ES-I3 (cell line): ENCODE results near the gene CNIH3.
"Not testable (repeated sequence)": the region's sequence is repeated elsewhere in the genome, so short reads cannot be mapped to it uniquely, and the experiment has no call there.

Source experiments
- H3K36me3 ChIP-seq: 2 replicates; pipeline ENCODE4 v1.6.1; 2013; ENCODE audit warnings: mild to moderate bottlenecking, low read length, control low read depth, moderate library complexity; ENCODE audit not compliant: insufficient read depth
- H3K4me1 ChIP-seq: 2 replicates; pipeline ENCODE4 v1.6.1; 2013; ENCODE audit warnings: mild to moderate bottlenecking, control low read depth, low read length; ENCODE audit not compliant: insufficient read depth
- H3K9ac ChIP-seq: 2 replicates; pipeline ENCODE4 v1.6.1; 2013; ENCODE audit warnings: low read depth, mild to moderate bottlenecking, low read length, moderate library complexity
- H3K9me3 ChIP-seq: 2 replicates; pipeline ENCODE4 v1.6.1; 2013; ENCODE audit warnings: mild to moderate bottlenecking, low read length, moderate library complexity; ENCODE audit not compliant: control insufficient read depth, insufficient read depth

CNIH3 gene

DNA sequence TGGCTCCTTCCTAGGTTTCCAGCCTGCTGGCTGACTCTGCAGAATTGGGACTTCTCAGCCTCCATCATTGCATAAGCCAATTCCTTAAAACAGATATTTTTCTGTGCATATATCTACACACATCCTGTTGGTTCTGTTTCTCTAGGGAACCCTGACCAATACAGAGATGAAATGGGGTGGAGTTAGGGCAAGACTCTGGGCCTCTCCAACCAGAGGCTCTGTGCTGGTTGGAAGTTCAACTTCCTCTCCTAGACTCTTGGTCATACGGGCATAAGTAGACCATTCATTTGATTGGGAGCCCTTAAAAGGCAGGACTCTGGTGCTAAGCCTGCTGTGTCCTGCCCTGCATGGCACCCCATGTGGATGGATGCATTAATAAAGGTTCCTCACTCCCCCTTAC, 55.0 kb downstream of the CNIH3 start:
- H3K9ac ChIP-seq: no peak overlapping the region
- H3K36me3 ChIP-seq: no peaks in the 10 kb centered on the region; the same call in 1 of the 2 replicates
- no peaks in the 10 kb centered on the region for H3K4me1 ChIP-seq
- no peaks in the 10 kb centered on the region for H3K9me3 ChIP-seq

DNA sequence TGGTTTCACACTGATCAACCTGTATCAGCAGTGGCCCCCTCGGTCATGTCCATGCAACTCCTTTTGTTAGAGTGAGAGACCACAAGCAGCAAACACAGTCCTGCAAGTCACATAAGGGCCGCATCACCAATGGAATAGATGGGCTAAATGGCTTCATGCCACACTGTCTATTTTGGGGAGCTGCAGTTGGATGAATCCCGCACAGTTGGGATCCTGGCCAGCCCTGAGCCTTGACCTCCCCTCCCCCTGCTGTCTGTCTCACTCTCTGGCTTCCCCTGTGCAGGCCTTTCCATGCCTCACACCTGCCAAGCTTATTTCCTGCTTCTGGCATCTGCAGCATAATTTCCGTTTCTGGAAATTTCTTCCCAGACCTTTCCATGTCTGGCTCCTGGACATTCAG, 57.0 kb downstream of the CNIH3 start:
- Histone ChIP-seq H3K4me1 (no peaks in the 10 kb centered on the region), H3K36me3 (no peaks in the 10 kb centered on the region; the same call in 1 of the 2 replicates), H3K9me3 (no peaks in the 10 kb centered on the region), H3K9ac (no peak overlapping the region)

DNA sequence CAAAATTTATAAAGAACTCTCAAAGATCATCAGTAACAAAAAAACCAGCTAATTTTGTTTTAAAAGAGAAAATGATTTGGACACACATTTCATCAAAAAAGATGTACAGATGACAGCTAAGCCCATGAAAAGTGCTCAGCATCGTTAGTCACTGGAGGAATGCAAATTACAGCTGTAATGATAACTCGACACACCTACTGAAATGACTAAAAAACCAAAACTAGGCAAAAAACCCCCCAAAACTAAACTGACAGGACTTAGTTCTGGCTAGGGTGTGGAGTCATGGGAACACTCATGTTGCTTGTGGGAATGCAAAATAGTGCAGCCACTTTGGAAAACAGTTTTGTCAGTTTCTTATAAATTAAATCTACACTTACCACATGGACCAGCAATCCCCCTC, 59.5 kb downstream of the CNIH3 start:
- no peaks in the 10 kb centered on the region for H3K4me1 ChIP-seq
- H3K9me3 ChIP-seq: no peaks in the 10 kb centered on the region
- no peaks in the 10 kb centered on the region; the same call in 1 of the 2 replicates for H3K36me3 ChIP-seq
- no peak overlapping the region for H3K9ac ChIP-seq

- H3K36me3 ChIP-seq: no peaks in the 10 kb centered on the region; the same call in 1 of the 2 replicates
- no peaks in the 10 kb centered on the region for H3K9me3 ChIP-seq
- H3K4me1 ChIP-seq: no peaks in the 10 kb centered on the region
- no peak overlapping the region for H3K9ac ChIP-seq
Observed at GRCh38 chr1:224676551-224676950, 60.4 kb downstream of the CNIH3 start.

GRCh38 chr1:224678168-224678567, 62.1 kb downstream of the CNIH3 start:
- no peaks in the 10 kb centered on the region for H3K9me3 ChIP-seq

GRCh38 chr1:224679606-224680005, 63.5 kb downstream of the CNIH3 start:
- Histone ChIP-seq H3K4me1 (no peaks in the 10 kb centered on the region), H3K9me3 (no peaks in the 10 kb centered on the region), H3K36me3 (no peaks in the 10 kb centered on the region; the same call in 1 of the 2 replicates), H3K9ac (no peak overlapping the region)

More at GRCh38 chr1:224678168-224678567, 62.1 kb downstream of the CNIH3 start:
- Histone ChIP-seq H3K9ac (no peak overlapping the region), H3K4me1 (no peaks in the 10 kb centered on the region), H3K36me3 (no peaks in the 10 kb centered on the region; the same call in none of the 2 replicates)

DNA sequence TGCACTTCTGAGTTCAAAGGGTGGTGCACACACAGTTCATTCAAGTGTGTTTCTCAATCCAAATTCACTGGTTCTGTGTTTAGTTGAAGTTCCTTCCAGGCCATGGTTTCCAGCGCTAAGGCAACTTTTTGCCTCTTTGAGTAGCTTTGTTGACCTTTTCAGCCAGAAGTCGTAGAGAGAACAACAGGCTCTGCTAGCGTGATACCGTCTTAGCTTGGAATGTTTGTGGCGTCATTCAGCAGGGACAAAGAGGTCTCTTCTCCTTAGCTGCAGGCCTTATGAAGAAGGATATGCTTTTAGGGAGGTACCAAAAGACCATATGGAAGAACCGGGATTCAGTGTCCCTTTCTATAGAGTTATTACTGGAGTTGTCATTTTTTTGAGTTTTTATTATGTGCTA, 65.7 kb downstream of the CNIH3 start:
- H3K9ac ChIP-seq: no peak overlapping the region
- H3K9me3 ChIP-seq: no peaks in the 10 kb centered on the region
- H3K4me1 ChIP-seq: no peaks in the 10 kb centered on the region
- no peaks in the 10 kb centered on the region; the same call in 1 of the 2 replicates for H3K36me3 ChIP-seq

GRCh38 chr1:224683936-224684335, 67.8 kb downstream of the CNIH3 start:
- Histone ChIP-seq H3K36me3 (no peaks in the 10 kb centered on the region; the same call in 1 of the 2 replicates), H3K4me1 (no peaks in the 10 kb centered on the region), H3K9me3 (no peaks in the 10 kb centered on the region), H3K9ac (no peak overlapping the region)

GRCh38 chr1:224684979-224685425, 68.9 kb downstream of the CNIH3 start:
- H3K9ac ChIP-seq: no peak overlapping the region
- no peaks in the 10 kb centered on the region for H3K4me1 ChIP-seq
- no peaks in the 10 kb centered on the region for H3K9me3 ChIP-seq
- no peaks in the 10 kb centered on the region; the same call in 1 of the 2 replicates for H3K36me3 ChIP-seq

DNA sequence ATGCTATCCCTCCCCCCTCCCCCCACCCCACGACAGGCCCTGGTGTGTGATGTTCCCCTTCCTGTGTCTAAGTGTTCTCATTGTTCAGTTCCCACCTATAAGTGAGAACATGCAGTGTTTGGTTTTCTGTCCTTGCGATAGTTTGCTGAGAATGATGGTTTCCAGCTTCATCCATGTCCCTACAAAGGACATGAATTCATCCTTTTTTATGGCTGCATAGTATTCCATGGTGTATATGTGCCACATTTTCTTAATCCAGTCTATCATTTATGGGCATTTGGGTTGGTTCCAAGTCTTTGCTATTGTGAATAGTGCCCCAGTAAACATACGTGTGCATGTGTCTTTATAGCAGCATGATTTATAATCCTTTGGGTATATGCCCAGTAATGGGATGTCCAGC, 70.0 kb downstream of the CNIH3 start:
- H3K9me3 ChIP-seq, H3K4me1 ChIP-seq, H3K9ac ChIP-seq, H3K36me3 ChIP-seq: not testable (repeated sequence)

- H3K9ac ChIP-seq: no peak overlapping the region
- no peaks in the 10 kb centered on the region for H3K4me1 ChIP-seq
- H3K9me3 ChIP-seq: no peaks in the 10 kb centered on the region
- H3K36me3 ChIP-seq: no peaks in the 10 kb centered on the region; the same call in 1 of the 2 replicates
Observed at GRCh38 chr1:224687465-224687864, 71.3 kb downstream of the CNIH3 start.

DNA sequence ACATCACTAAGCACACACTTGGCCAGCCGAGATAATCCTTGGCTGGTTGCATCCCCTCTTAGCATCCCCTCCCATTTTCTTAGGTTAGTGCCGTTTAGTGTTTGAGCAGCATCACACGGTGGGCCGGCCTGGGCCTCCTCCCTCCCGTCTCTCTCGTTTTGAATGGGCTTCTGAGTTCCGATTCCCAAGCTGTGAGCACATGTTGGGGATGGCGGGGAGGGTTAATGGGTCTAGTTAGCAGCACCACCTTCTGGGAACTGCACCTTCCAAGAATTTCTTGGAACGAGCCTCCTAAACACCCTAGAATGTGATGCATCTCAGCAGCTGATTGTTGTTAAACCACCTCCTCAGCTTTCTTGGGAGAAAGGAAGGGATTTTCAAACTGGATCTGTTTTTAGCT, 73.3 kb downstream of the CNIH3 start:
- H3K4me1 ChIP-seq: no peaks in the 10 kb centered on the region
- no peak overlapping the region for H3K9ac ChIP-seq
- H3K9me3 ChIP-seq: no peaks in the 10 kb centered on the region
- H3K36me3 ChIP-seq: no peaks in the 10 kb centered on the region

DNA sequence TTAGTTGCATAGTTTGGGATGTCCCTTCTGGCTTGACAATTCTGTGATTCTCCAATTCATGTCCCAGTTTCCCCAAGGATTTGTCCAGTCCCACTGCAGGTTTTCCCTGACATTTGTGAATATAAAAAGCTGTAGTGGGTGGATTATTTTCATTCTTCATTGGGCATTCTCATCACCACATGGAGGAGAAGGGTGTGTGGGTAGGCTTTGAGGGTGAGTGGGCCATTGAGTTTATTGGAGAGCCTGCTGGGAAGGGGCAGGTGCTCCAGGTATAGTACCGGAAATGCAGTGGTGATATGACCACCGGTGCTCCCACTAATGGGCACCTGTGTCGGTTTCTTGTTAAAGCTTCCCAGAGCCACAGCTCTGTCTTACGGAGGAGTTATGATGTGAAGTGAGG, 74.5 kb downstream of the CNIH3 start:
- Histone ChIP-seq H3K4me1 (no peaks in the 10 kb centered on the region), H3K36me3 (no peaks in the 10 kb centered on the region), H3K9ac (no peak overlapping the region), H3K9me3 (no peaks in the 10 kb centered on the region)

- H3K9me3 ChIP-seq: no peaks in the 10 kb centered on the region
- H3K4me1 ChIP-seq: no peaks in the 10 kb centered on the region
- H3K9ac ChIP-seq: no peak overlapping the region
- no peaks in the 10 kb centered on the region for H3K36me3 ChIP-seq
Observed at GRCh38 chr1:224691148-224691925, 75.2 kb downstream of the CNIH3 start.

DNA sequence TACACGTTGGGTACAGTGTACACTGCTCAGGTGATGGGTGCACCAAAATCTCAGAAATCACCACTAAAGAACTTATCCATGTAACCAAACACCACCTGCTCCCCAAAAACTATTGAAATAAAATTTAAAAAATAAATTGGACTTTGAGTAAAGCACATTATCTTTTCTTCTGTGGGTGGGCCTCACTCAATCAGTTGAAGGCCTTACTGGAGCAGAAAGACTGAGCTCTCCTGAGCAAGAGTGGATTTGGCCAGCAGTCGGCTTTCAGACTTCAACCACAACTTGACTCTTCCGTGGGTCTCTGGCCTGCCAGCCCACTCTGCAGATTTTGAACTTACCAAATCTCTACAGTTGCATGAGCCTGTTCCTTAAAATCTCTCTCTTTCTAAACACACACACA, 78.9 kb downstream of the CNIH3 start:
- peaks cover 8% of the 10 kb centered on the region; the same call in 1 of the 2 replicates for H3K4me1 ChIP-seq
- no peaks in the 10 kb centered on the region for H3K36me3 ChIP-seq
- no peaks in the 10 kb centered on the region for H3K9me3 ChIP-seq
- H3K9ac ChIP-seq: no peak overlapping the region
